ENCODE results near the gene ADGRB3. TPM values are rescaled to one million over a fixed set of nuclear protein-coding genes. Genes with fewer than 3 reads are reported as not detected.

Gene ADGRB3
- total RNA-seq, 1 donor from 2014 or later: 2.4 TPM

DNA sequence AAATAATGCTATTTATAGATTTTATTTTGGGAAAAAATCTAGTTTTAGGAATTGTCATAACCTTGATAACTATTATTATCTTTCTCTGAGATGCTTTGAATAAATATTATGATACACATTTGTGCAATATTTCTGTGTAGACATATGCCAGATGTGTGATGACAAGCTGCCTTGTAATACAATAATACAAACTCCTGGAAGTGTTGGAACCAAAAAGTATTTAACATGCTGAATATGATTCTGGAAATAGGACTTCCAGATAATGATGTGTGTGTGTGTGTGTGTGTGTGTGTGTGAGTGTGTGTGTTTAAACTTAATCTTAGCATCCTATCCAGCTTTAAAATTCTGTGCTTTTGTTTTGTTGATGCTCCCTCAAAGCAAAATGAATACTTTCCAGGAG, 233.6 kb downstream of the ADGRB3 start:
- peaks cover 12% of the 10 kb centered on the region for H3K9me3 Mint-ChIP-seq (ENCODE audit: unreplicated experiment)
- no peaks in the 10 kb centered on the region for H3K4me1 Mint-ChIP-seq (ENCODE audit: unreplicated experiment)
- H3K27me3 Mint-ChIP-seq (ENCODE audit: unreplicated experiment): peaks cover 1% of the 10 kb centered on the region
- no peak overlapping the region for H3K4me3 Mint-ChIP-seq (ENCODE audit: unreplicated experiment)
- TF ChIP-seq, protein P1, sequence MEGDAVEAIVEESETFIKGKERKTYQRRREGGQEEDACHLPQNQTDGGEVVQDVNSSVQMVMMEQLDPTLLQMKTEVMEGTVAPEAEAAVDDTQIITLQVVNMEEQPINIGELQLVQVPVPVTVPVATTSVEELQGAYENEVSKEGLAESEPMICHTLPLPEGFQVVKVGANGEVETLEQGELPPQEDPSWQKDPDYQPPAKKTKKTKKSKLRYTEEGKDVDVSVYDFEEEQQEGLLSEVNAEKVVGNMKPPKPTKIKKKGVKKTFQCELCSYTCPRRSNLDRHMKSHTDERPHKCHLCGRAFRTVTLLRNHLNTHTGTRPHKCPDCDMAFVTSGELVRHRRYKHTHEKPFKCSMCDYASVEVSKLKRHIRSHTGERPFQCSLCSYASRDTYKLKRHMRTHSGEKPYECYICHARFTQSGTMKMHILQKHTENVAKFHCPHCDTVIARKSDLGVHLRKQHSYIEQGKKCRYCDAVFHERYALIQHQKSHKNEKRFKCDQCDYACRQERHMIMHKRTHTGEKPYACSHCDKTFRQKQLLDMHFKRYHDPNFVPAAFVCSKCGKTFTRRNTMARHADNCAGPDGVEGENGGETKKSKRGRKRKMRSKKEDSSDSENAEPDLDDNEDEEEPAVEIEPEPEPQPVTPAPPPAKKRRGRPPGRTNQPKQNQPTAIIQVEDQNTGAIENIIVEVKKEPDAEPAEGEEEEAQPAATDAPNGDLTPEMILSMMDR (IDR thresholded peaks at IDR 0.05; ENCODE audit: unreplicated experiment): no peak
- no peak for DNase-seq (ENCODE audit: low spot score)
- H3K27ac Mint-ChIP-seq (ENCODE audit: unreplicated experiment): no peak overlapping the region
- peaks cover 12% of the 10 kb centered on the region for H3K36me3 Mint-ChIP-seq (ENCODE audit: low read depth, unreplicated experiment)

DNA sequence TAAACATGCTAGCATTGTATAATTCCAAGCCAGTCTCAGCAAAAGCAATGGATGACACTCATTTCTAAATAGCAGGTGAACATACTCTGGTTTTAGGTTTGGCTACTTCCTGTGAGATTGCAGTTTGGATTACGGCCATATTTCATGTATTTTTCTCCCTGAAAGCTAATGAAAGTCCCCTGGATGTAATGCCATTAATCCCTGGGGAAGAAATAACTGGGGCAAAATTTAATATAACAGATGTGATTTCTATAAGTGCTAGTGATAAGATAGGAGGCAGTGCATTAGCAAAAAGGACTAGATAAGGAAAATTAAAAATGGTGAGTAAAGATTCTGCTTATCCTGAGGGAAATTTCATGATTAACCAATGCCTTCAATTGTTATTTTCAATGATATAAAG, 238.2 kb downstream of the ADGRB3 start:
- peaks cover under 1% of the 10 kb centered on the region for H3K36me3 Mint-ChIP-seq (ENCODE audit: low read depth, unreplicated experiment)
- H3K27ac Mint-ChIP-seq (ENCODE audit: unreplicated experiment): no peak overlapping the region
- peaks cover under 1% of the 10 kb centered on the region for H3K9me3 Mint-ChIP-seq (ENCODE audit: unreplicated experiment)
- no peak overlapping the region for H3K4me3 Mint-ChIP-seq (ENCODE audit: unreplicated experiment)
- DNase-seq (ENCODE audit: low spot score): no peak
- no peaks in the 10 kb centered on the region for H3K4me1 Mint-ChIP-seq (ENCODE audit: unreplicated experiment)
- H3K27me3 Mint-ChIP-seq (ENCODE audit: unreplicated experiment): no peaks in the 10 kb centered on the region
- TF ChIP-seq, protein P1 (IDR thresholded peaks at IDR 0.05; ENCODE audit: unreplicated experiment): no peak

DNA sequence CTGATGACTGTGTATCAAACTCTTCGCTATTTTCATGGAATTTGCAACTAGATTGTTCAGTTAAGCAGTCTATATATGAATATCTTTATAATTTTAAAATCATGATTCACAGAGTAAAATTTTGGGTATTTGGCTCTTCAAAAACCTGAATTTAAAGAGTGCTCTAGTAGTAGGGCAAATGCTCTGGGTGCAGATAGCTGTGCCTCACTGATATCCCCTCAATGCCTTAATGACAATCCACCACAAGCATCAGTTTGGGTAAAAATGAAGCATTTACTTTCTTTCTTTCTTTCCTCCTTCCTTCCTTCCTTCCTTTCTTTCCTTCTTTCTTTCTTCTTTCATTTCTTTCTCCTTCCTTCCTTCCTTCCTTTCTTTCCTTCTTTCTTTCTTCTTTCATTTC, 239.7 kb downstream of the ADGRB3 start:
- no peaks in the 10 kb centered on the region for H3K27me3 Mint-ChIP-seq (ENCODE audit: unreplicated experiment)
- H3K4me3 Mint-ChIP-seq (ENCODE audit: unreplicated experiment): no peak overlapping the region
- no peaks in the 10 kb centered on the region for H3K4me1 Mint-ChIP-seq (ENCODE audit: unreplicated experiment)
- no peaks in the 10 kb centered on the region for H3K36me3 Mint-ChIP-seq (ENCODE audit: low read depth, unreplicated experiment)
- no peak for DNase-seq (ENCODE audit: low spot score)
- H3K9me3 Mint-ChIP-seq (ENCODE audit: unreplicated experiment): no peaks in the 10 kb centered on the region
- TF ChIP-seq, protein P1 (IDR thresholded peaks at IDR 0.05; ENCODE audit: unreplicated experiment): no peak
- no peak overlapping the region for H3K27ac Mint-ChIP-seq (ENCODE audit: unreplicated experiment)

DNA sequence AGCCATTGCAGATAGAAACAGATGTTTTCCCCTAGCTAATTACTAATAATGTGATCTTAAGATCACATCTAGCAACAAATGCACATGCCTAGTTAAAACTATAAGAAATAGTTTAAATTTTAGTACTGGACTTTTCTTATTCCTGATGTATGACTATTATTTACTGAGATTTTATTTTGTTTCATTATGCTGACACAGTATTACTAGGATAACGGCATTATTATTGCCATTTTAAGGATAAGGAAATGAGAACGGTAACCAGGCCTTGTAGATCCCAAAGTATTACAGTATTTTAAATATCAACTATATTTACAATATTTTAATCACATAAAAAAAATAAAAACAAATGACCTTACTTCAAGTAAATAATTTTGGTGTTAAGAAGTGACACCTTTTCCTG, 240.3 kb downstream of the ADGRB3 start:
- Mint-ChIP-seq H3K27me3 (ENCODE audit: unreplicated experiment) (no peaks in the 10 kb centered on the region), H3K9me3 (ENCODE audit: unreplicated experiment) (no peaks in the 10 kb centered on the region), H3K4me1 (ENCODE audit: unreplicated experiment) (no peaks in the 10 kb centered on the region), H3K27ac (ENCODE audit: unreplicated experiment) (no peak overlapping the region), H3K4me3 (ENCODE audit: unreplicated experiment) (no peak overlapping the region), H3K36me3 (ENCODE audit: low read depth, unreplicated experiment) (no peaks in the 10 kb centered on the region)
- TF ChIP-seq, protein P1 (IDR thresholded peaks at IDR 0.05; ENCODE audit: unreplicated experiment): no peak
- DNase-seq (ENCODE audit: low spot score): no peak

DNA sequence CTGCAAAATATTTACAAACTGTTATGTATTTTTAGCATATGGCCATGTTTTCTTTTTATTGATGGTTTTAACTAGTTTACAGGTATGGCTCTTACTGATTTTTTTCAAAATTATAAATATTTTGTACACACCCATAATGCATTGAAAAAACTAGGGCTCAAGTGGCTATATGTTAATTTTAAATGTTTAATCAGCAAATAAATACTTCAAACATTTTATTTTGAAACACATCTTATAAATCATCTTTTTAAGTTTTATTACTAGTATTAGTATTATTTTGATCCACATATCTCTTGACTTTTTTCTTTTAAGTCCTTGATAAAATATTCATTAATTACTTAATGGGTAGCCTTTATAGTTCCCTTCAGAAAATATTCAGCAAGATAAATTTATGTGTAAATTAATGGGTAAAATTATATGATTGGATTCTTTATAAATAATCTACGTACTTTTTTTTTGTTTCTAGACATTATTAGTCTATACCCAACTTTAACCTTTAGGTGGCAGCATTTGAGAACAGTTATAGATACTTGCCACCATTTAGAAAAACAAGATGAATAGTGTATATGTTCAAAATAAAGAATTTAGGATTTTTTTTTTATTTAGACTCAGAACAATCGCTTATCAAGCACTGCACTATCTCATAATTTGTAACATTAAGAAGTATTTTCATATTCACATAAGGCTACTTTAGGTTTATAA, 241.9 kb downstream of the ADGRB3 start:
- no peak for DNase-seq (ENCODE audit: low spot score)
- Mint-ChIP-seq H3K27ac (ENCODE audit: unreplicated experiment) (no peak overlapping the region), H3K4me1 (ENCODE audit: unreplicated experiment) (no peaks in the 10 kb centered on the region), H3K36me3 (ENCODE audit: low read depth, unreplicated experiment) (no peaks in the 10 kb centered on the region), H3K9me3 (ENCODE audit: unreplicated experiment) (no peaks in the 10 kb centered on the region), H3K27me3 (ENCODE audit: unreplicated experiment) (no peaks in the 10 kb centered on the region), H3K4me3 (ENCODE audit: unreplicated experiment) (no peak overlapping the region)
- TF ChIP-seq, protein P1 (IDR thresholded peaks at IDR 0.05; ENCODE audit: unreplicated experiment): peak; percentile 63
